GM12872 (cell line): ENCODE measurements around the gene CDAN1.

Experiments used
- TF ChIP-seq, protein P1 (sequence below): IDR thresholded peaks from 3 replicates; pipeline ENCODE4 v1.5.1; 2011; ENCODE audit warnings: low read depth, mild to moderate bottlenecking, low read length, moderate library complexity; ENCODE audit not compliant: insufficient read depth

CDAN1 gene

DNA sequence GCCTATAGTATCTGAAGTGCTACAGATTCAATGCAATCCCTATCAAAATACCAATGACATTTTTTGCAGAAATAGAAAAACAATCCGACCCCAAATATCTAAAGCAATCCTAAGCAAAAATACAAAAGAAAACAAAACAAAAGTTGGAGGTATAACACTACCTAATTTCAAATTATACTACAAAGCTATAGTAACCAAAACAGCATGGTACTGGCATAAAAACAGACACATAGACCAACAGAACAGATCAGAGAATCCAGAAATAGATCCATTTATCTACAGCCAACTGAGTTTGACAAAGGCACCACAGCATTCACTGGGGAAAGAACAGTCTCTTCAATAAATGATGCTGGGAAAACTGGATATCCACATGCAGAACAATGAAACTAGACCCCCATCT is 23.8 kb upstream of the CDAN1 start:
- TF ChIP-seq, protein P1, sequence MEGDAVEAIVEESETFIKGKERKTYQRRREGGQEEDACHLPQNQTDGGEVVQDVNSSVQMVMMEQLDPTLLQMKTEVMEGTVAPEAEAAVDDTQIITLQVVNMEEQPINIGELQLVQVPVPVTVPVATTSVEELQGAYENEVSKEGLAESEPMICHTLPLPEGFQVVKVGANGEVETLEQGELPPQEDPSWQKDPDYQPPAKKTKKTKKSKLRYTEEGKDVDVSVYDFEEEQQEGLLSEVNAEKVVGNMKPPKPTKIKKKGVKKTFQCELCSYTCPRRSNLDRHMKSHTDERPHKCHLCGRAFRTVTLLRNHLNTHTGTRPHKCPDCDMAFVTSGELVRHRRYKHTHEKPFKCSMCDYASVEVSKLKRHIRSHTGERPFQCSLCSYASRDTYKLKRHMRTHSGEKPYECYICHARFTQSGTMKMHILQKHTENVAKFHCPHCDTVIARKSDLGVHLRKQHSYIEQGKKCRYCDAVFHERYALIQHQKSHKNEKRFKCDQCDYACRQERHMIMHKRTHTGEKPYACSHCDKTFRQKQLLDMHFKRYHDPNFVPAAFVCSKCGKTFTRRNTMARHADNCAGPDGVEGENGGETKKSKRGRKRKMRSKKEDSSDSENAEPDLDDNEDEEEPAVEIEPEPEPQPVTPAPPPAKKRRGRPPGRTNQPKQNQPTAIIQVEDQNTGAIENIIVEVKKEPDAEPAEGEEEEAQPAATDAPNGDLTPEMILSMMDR: no peak

DNA sequence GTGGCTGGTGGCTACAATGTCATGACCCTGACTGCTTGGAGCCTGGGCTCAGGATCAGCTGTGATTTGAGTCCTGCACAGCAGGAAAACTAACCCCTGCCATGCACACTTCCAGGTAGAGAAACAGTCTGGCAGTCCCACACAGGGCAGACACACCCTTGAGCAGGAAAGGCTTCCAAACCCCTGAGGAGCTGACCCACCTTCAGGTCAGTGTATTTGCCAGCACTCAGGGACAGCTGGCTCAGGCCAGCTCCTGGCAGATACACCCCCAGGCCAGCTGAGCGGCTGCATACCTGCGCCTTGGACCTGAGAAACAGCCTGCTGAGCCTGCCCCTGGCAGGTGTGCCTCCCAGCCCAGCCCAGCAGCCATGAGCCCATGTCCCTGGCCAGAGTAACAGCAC is 22.2 kb upstream of the CDAN1 start:
- TF ChIP-seq, protein P1: no peak

DNA sequence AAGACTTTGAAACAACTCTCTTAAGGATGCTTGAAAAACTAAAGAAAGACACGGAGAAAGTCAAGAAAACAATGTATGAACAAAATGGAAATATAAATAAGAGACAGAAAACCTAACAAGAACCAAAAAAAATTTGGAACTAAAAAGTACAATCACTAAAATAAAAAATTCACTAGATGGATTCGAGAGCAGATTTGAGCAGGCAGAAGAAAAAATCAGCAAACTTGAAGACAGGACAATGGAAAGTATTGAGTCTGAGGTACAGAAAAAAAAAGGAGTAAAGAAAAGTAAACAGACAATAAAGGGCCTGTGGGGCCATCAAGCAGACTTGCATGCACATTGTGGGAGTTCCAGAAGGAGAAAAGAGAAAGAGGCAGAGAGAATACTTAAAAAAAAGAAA is 13.4 kb upstream of the CDAN1 start:
- TF ChIP-seq, protein P1: no peak

DNA sequence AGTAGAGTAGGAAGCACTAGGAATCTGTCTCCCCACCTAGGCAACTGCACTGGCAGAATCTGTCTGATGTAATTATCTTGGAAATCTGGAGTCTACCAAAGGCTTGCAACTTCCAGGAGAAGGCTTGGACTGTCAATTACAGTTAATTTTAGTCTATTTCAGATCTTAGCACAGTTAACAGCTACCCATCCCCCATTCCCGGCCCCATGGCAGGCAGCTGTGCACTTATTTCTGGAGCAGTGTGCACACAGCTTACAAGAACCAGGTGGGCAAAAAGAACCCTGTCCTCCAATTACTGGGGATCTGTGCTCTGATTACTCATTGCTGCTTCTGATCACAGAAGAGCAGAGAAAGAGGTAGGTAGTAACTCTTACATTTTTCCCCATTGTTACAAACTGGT is 12.3 kb upstream of the CDAN1 start:
- TF ChIP-seq, protein P1: no peak

DNA sequence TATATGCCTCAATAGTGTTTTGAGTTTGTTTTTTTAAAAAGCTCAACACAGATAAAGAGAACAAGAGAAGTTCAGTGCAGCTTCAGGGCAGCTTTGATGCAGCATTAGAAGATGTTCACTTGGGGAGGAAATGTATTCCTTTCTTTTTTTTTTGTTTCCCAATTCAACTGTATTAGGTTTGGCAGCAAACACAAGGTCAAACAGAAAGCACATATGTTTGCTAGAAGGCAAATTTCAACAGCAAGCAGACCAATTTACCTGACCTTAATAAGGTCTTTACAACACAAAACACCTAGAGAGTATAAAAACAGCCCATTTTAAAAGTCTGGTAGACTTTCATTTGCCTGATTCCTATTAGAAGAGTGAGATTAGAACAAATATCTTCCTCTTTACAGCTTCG is 7.3 kb upstream of the CDAN1 start:
- TF ChIP-seq, protein P1: no peak

DNA sequence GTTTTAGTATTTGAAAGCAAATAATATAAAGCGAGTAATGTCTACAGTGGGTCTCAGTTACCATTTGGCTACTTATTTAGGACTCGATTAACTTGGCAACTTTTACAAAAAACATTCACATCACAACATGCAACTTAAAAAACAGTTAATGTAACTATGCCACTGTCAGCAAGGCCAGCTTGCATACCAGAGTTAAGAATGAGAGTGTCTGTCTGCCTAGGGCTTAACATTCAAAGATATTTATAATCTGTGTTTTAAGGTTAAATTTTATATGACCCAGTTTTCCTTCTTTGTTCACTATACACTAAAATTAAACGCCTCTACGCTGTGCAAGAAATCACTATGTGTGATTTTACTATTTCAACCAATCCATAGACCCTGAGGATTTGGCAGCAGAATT is 5.2 kb upstream of the CDAN1 start:
- TF ChIP-seq, protein P1: no peak

DNA sequence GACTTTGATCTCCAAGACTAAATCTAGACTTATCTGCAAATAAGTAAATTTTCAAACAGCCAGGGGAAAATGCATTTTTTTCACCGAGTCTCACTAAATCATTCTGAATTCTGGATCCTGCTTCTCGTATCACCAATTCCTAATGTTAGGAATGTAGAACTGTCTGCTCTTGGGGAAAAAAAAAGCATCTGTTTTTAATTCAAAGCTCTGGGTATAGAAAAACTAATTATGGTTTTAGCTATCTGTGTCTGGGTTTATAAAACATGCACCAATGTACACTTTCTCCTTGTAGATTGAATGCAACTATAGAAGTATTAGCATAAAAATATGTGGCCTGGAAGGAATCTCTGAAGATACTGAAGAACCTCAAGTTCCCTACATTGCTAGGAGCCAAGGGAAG is 4.8 kb upstream of the CDAN1 start:
- TF ChIP-seq, protein P1: no peak
